Ovary (tissue), 3 donors: ENCODE data around the gene WDFY4.

Experiments used
- CTCF ChIP-seq, 3 donors: fragments of 450-650 bp in 2 of 3; fragments of 200-600 bp in 1 of 3; IDR thresholded peaks; one replicate each; pipeline versions ENCODE4 v1.5.1 to v1.8.0; 2016 to 2022; ENCODE audit warnings: antibody characterized with exemption in 3 of 3, mild to moderate bottlenecking in 1 of 3
- POLR2A ChIP-seq: fragments of 450-650 bp; IDR thresholded peaks from one replicate; pipeline ENCODE4 v1.6.1; 2017; ENCODE audit warnings: antibody characterized with exemption, mild to moderate bottlenecking, moderate library complexity
- donor health status: DM: no; HTN: no; CAD: no.

- no peak for TF ChIP-seq CTCF (IDR thresholded peaks at IDR 0.05)
- no peak for TF ChIP-seq POLR2A
Observed at GRCh38 chr10:48811461-48811860, 126.8 kb downstream of the WDFY4 start.
